Memory B cell (primary cell): ENCODE results near the gene MARVELD3.
"Not testable (repeated sequence)": the region's sequence is repeated elsewhere in the genome, so short reads cannot be mapped to it uniquely, and the experiment has no call there.

Source experiments
- ATAC-seq: fragments of 150-1000 bp; cut with Tn5 transposase; 2 replicates; pipeline ENCODE4 v1.10.0; 2021; ENCODE audit warnings: low read depth, mild to moderate bottlenecking, moderate library complexity
- DNase-seq, 2 donors: peaks; one replicate each; pipeline ENCODE4 v3.0.0; 2022; ENCODE audit warnings: low spot score in 2 of 2
- H3K27ac Mint-ChIP-seq: one replicate; pipeline ENCODE4 v1.8.0; 2022; ENCODE audit warnings: mild to moderate bottlenecking, moderate library complexity, mixed read lengths
- H3K27me3 Mint-ChIP-seq: one replicate; pipeline ENCODE4 v1.8.0; 2022; ENCODE audit warnings: mixed read lengths
- H3K36me3 Mint-ChIP-seq: one replicate; pipeline ENCODE4 v1.8.0; 2022; ENCODE audit warnings: mild to moderate bottlenecking, mixed read lengths
- H3K4me1 Mint-ChIP-seq: one replicate; pipeline ENCODE4 v1.8.0; 2022; ENCODE audit warnings: mixed read lengths
- H3K4me3 Mint-ChIP-seq: one replicate; pipeline ENCODE4 v1.8.0; 2022; ENCODE audit warnings: mild to moderate bottlenecking, moderate library complexity, mixed read lengths
- H3K9me3 Mint-ChIP-seq: one replicate; pipeline ENCODE4 v1.8.0; 2022; ENCODE audit warnings: mixed read lengths

Gene MARVELD3, protein sequence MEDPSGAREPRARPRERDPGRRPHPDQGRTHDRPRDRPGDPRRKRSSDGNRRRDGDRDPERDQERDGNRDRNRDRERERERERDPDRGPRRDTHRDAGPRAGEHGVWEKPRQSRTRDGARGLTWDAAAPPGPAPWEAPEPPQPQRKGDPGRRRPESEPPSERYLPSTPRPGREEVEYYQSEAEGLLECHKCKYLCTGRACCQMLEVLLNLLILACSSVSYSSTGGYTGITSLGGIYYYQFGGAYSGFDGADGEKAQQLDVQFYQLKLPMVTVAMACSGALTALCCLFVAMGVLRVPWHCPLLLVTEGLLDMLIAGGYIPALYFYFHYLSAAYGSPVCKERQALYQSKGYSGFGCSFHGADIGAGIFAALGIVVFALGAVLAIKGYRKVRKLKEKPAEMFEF

GRCh38 chr16:71626018-71626857, at the start of gene MARVELD3:
Gene MARVELD3 (plus strand): TSS chr16:71626184. CDS start chr16:71626230, 46 bp downstream.
- ATAC-seq (peak; percentile 34), DNase-seq (peak; percentile 24 to 28)
- H3K9me3 Mint-ChIP-seq = peaks cover 1% of the 10 kb centered on the region
- peaks cover 2% of the 10 kb centered on the region for H3K36me3 Mint-ChIP-seq
- peak within 1 kb of the TSS; percentile 76 for H3K4me3 Mint-ChIP-seq
- no peak within 1 kb of the TSS for H3K27ac Mint-ChIP-seq
- H3K4me1 Mint-ChIP-seq = peaks cover 12% of the 10 kb centered on the region
- H3K27me3 Mint-ChIP-seq = peaks cover 6% of the 10 kb centered on the region

- DNase-seq (no peak), ATAC-seq (no peak)
- Mint-ChIP-seq H3K27me3 (no peaks in the 10 kb centered on the region), H3K4me1 (peaks cover 2% of the 10 kb centered on the region), H3K27ac (no peak within 1 kb of the TSS), H3K4me3 (no peak within 1 kb of the TSS), H3K9me3 (no peaks in the 10 kb centered on the region), H3K36me3 (no peaks in the 10 kb centered on the region)
These were observed 49.0 kb upstream of the MARVELD3 start, which contains the start of gene TAT for GRCh38 chr16:71576971-71577370. Gene TAT (minus strand): TSS chr16:71577092. CDS start chr16:71576415, 677 bp downstream.

DNA sequence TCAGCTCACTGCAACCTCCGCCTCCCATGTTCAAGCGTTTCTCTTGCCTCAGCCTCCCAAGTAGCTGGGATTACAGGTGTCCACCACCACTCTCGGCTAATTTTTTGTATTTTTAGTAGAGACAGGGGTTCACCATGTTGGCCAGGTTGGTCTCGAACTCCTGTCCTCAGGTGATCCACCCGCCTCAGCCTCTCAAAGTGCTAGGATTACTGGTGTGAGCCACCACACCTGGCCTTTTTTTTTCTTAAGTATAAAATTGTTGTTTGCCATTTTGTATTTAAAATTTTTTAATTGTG, 43.5 kb upstream of the MARVELD3 start:
- H3K4me3 Mint-ChIP-seq, H3K27ac Mint-ChIP-seq, H3K9me3 Mint-ChIP-seq, ATAC-seq, DNase-seq, H3K27me3 Mint-ChIP-seq, H3K36me3 Mint-ChIP-seq: not testable (repeated sequence)
- H3K4me1 Mint-ChIP-seq = peaks cover 16% of the 10 kb centered on the region

GRCh38 chr16:71584543-71585317, 41.3 kb upstream of the MARVELD3 start:
- Mint-ChIP-seq H3K9me3 (no peaks in the 10 kb centered on the region), H3K36me3 (no peaks in the 10 kb centered on the region), H3K27ac (no peak overlapping the region), H3K27me3 (peaks cover 6% of the 10 kb centered on the region), H3K4me3 (no peak overlapping the region), H3K4me1 (peaks cover 19% of the 10 kb centered on the region)
- DNase-seq = no peak
- ATAC-seq = no peak

- Mint-ChIP-seq H3K9me3 (no peaks in the 10 kb centered on the region), H3K36me3 (no peaks in the 10 kb centered on the region), H3K4me3 (no peak overlapping the region), H3K27me3 (peaks cover 8% of the 10 kb centered on the region), H3K27ac (no peak overlapping the region), H3K4me1 (peaks cover 17% of the 10 kb centered on the region)
- ATAC-seq (no peak), DNase-seq (no peak)
These were observed 40.7 kb upstream of the MARVELD3 start for GRCh38 chr16:71585318-71585703.

DNA sequence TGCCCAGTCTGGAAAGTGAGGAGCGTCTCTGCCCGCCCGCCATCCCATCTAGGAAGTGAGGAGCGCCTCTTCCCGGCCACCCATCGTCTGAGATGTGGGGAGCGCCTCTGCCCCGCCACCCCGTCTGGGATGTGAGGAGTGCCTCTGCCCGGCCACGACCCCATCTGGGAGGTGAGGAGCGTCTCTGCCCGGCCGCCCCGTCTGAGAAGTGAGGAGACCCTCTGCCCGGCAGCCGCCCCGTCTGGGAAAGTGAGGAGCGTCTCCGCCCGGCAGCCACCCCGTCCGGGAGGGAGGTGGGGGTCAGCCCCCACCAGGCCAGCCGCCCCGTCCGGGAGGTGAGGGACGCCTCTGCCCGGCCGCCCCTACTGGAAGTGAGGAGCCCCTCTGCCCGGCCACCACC, 36.6 kb upstream of the MARVELD3 start:
- not testable (repeated sequence) for H3K9me3 Mint-ChIP-seq, DNase-seq, H3K4me3 Mint-ChIP-seq, H3K36me3 Mint-ChIP-seq, H3K27ac Mint-ChIP-seq, ATAC-seq
- Mint-ChIP-seq H3K4me1 (peaks cover 17% of the 10 kb centered on the region), H3K27me3 (peaks cover 19% of the 10 kb centered on the region)

GRCh38 chr16:71590071-71590470, 35.9 kb upstream of the MARVELD3 start:
- not testable (repeated sequence) for DNase-seq, ATAC-seq, H3K9me3 Mint-ChIP-seq, H3K27ac Mint-ChIP-seq, H3K36me3 Mint-ChIP-seq, H3K4me3 Mint-ChIP-seq
- H3K27me3 Mint-ChIP-seq = peaks cover 19% of the 10 kb centered on the region
- peaks cover 15% of the 10 kb centered on the region for H3K4me1 Mint-ChIP-seq

DNA sequence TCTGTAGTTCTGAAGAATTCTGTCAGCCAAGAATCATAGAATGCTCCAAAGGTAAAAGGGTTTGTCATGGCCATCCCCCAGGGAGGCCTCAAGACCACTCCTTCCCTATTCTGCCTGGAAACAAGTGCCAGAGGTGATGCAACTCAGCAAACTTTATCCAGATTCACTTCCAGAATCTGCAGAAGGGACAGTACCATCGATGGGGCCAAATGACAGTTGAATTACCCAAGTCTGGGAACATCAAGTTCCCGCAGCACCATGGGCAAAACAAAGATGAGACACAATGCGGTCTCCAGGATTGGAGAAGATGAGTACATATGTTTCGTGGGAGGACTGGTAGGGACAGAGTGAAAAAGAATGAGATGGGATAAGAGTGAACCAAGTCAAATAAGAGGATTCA, 35.4 kb upstream of the MARVELD3 start:
- Mint-ChIP-seq H3K27ac (no peak overlapping the region), H3K4me3 (no peak overlapping the region), H3K9me3 (no peaks in the 10 kb centered on the region), H3K27me3 (peaks cover 19% of the 10 kb centered on the region), H3K36me3 (peaks cover 2% of the 10 kb centered on the region), H3K4me1 (peaks cover 12% of the 10 kb centered on the region)
- no peak for ATAC-seq
- no peak for DNase-seq

DNA sequence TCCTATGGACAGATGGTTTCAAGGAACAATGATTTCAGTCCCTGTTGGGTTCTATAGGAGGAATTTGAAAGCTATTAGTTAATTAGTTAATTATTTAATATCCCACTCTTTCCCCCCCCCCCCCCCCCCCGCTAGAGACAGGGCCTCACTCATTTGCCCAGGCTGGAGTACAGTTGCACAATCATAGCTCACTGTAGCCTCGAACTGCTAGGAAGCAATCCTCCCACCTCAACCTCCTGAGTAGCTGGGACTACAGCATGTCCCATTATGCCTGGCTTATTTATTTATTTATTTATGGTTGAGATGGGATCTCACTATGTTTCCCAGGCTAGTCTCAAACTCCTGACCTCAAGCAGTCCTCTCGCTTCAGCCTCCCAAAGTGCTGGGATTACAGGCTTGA, 34.1 kb upstream of the MARVELD3 start:
- Mint-ChIP-seq H3K9me3 (no peaks in the 10 kb centered on the region), H3K27ac (no peak overlapping the region), H3K36me3 (peaks cover 2% of the 10 kb centered on the region), H3K4me3 (no peak overlapping the region), H3K27me3 (peaks cover 17% of the 10 kb centered on the region), H3K4me1 (peaks cover 8% of the 10 kb centered on the region)
- DNase-seq = no peak
- ATAC-seq = no peak

GRCh38 chr16:71593048-71593999, 32.7 kb upstream of the MARVELD3 start:
- peaks cover 2% of the 10 kb centered on the region for H3K36me3 Mint-ChIP-seq
- no peaks in the 10 kb centered on the region for H3K4me1 Mint-ChIP-seq
- DNase-seq = no peak

DNA sequence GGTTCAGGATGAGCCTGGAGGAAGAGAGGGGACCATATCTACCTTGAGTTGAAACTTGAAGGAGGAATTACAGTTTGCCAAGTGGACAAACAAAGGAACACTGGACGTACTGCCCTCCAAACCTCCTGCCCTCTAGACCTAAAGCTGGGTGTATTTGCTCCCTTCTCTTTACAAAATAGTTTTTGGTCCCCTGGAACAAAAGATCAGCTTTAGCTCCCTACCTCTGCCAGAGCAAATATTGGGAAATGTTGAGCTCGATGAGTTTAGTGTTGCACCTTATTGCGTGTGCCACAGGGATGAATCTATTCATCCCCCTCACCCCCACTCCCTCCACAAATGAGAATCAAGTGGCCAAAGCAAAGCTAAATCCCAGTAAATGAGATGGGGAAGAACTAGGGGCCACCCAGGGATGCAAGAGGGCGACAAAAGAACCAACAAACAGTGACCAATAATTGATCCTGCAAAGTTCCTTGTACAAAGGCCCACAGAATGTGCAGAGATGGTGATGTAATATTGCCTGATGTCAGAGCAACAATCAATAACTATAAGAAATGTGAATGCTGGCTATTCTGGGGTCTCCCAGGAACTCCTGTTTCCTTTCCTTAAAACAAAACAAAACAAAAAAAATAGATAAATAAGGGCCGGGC, 31.9 kb upstream of the MARVELD3 start:
- H3K9me3 Mint-ChIP-seq = no peaks in the 10 kb centered on the region
- peaks cover 14% of the 10 kb centered on the region for H3K27me3 Mint-ChIP-seq
- no peak for DNase-seq
- no peak for ATAC-seq
- H3K27ac Mint-ChIP-seq = no peak overlapping the region
- peaks cover 2% of the 10 kb centered on the region for H3K36me3 Mint-ChIP-seq
- H3K4me3 Mint-ChIP-seq = no peak overlapping the region
- H3K4me1 Mint-ChIP-seq = no peaks in the 10 kb centered on the region

More at GRCh38 chr16:71593048-71593999, 32.7 kb upstream of the MARVELD3 start:
- no peak overlapping the region for H3K27ac Mint-ChIP-seq
- H3K4me3 Mint-ChIP-seq = no peak overlapping the region
- no peak for ATAC-seq
- peaks cover 14% of the 10 kb centered on the region for H3K27me3 Mint-ChIP-seq
- no peaks in the 10 kb centered on the region for H3K9me3 Mint-ChIP-seq

DNA sequence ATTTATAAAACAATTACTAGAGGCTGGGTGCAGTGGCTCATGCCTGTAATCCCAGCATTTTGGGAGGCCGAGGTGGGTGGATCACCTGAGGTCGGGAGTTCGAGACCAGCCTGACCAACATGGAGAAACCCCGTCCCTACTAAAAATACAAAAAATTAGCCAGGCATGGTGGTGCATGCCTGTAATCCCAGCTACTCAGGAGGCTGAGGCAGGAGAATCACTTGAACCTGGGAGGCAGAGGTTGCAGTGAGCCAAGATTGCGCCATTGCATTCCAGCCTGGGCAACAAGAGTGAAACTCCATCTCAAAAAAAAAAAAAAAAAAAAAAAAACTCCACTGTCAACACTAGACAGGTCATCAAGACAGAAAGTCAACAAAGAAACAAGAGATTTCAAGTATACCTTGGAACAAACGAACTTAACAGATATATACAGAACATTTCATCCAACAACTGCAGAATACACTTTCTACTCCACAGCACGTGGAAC, 30.6 kb upstream of the MARVELD3 start:
- not testable (repeated sequence) for H3K4me3 Mint-ChIP-seq, H3K36me3 Mint-ChIP-seq, H3K4me1 Mint-ChIP-seq, ATAC-seq, H3K9me3 Mint-ChIP-seq, H3K27ac Mint-ChIP-seq, DNase-seq
- H3K27me3 Mint-ChIP-seq = peaks cover 14% of the 10 kb centered on the region
